ENCODE data around the gene GPR156.

Gene GPR156

GRCh38 chr3:120245386-120245785, 39.6 kb downstream of the GPR156 start:
- no peak overlapping the region for H3K9ac ChIP-seq (ENCODE audit: low read length)
- H2BK12ac ChIP-seq (ENCODE audit: low read length in 2 of 2), result no peak overlapping the region
- H2AFZ ChIP-seq (ENCODE audit: low read depth, low read length), result no peak overlapping the region

GRCh38 chr3:120244834-120245225, 40.2 kb downstream of the GPR156 start:
- Histone ChIP-seq H4K8ac (ENCODE audit: low read length) (no peak overlapping the region), H3K4ac (ENCODE audit: low read depth in 1 of 2, low read length in 2 of 2) (no peak overlapping the region), H3K4me3 (ENCODE audit: insufficient read depth in 1 of 2, low read depth in 1 of 2, low read length in 2 of 2) (no peak overlapping the region), H3K18ac (ENCODE audit: low read depth in 1 of 2, low read length in 2 of 2) (peak overlapping the region in 1 of 2 experiments; percentile 43), H3K4me1 (ENCODE audit: control insufficient read depth, insufficient read depth, low read depth, low read length) (no peaks in the 10 kb centered on the region), H3K14ac (ENCODE audit: low read length in 2 of 2) (no peak overlapping the region), H3K4me2 (ENCODE audit: low read length, poor library complexity, severe bottlenecking) (no peak overlapping the region), H2AK5ac (ENCODE audit: low read length, severe bottlenecking) (peak overlapping the region; percentile 67), H3K27ac (ENCODE audit: low read length, poor library complexity, severe bottlenecking) (no peak overlapping the region), H2AFZ (ENCODE audit: low read depth, low read length) (no peak overlapping the region), H3K23ac (ENCODE audit: low read length in 2 of 2) (no peak overlapping the region), H2BK15ac (ENCODE audit: low read depth, poor library complexity, severe bottlenecking) (no peak overlapping the region), H2BK5ac (ENCODE audit: low read depth, low read length, poor library complexity, severe bottlenecking) (no peak overlapping the region), H3K79me1 (replicated peaks; ENCODE audit: low read length, poor library complexity, severe bottlenecking) (no peaks in the 10 kb centered on the region), H3K9ac (ENCODE audit: low read length) (peak overlapping the region; percentile 18), H3K36me3 (ENCODE audit: control insufficient read depth in 1 of 2, insufficient read depth in 2 of 2, low read depth in 1 of 2, low read length in 2 of 2) (no peaks in the 10 kb centered on the region), H3K27me3 (ENCODE audit: control insufficient read depth in 1 of 2, insufficient read depth in 1 of 2, low read length in 2 of 2) (peaks cover 0 to 10% of the 10 kb centered on the region in 2 experiments), H4K91ac (ENCODE audit: low read length) (no peak overlapping the region), H2BK120ac (ENCODE audit: low read depth, low read length) (no peak overlapping the region), H3K9me3 (ENCODE audit: control insufficient read depth, low read length) (no peaks in the 10 kb centered on the region), H2BK12ac (ENCODE audit: low read length in 2 of 2) (peak overlapping the region in 1 of 2 experiments; percentile 23)
- 75% methylated on average over 3 of the region's 3 CpGs for WGBS
- DNase-seq, result peak; percentile 7

More at GRCh38 chr3:120245386-120245785, 39.6 kb downstream of the GPR156 start:
- Histone ChIP-seq H2BK15ac (ENCODE audit: low read depth, poor library complexity, severe bottlenecking) (no peak overlapping the region), H3K18ac (ENCODE audit: low read depth in 1 of 2, low read length in 2 of 2) (no peak overlapping the region), H4K91ac (ENCODE audit: low read length) (no peak overlapping the region), H2BK120ac (ENCODE audit: low read depth, low read length) (no peak overlapping the region), H3K4ac (ENCODE audit: low read depth in 1 of 2, low read length in 2 of 2) (no peak overlapping the region), H4K8ac (ENCODE audit: low read length) (no peak overlapping the region), H3K9me3 (ENCODE audit: control insufficient read depth, low read length) (no peaks in the 10 kb centered on the region), H2AK5ac (ENCODE audit: low read length, severe bottlenecking) (no peak overlapping the region), H3K27me3 (ENCODE audit: control insufficient read depth in 1 of 2, insufficient read depth in 1 of 2, low read length in 2 of 2) (peaks cover 0 to 10% of the 10 kb centered on the region in 2 experiments), H3K23ac (ENCODE audit: low read length in 2 of 2) (no peak overlapping the region), H3K4me1 (ENCODE audit: control insufficient read depth, insufficient read depth, low read depth, low read length) (no peaks in the 10 kb centered on the region), H3K27ac (ENCODE audit: low read length, poor library complexity, severe bottlenecking) (no peak overlapping the region), H3K14ac (ENCODE audit: low read length in 2 of 2) (no peak overlapping the region), H3K79me1 (replicated peaks; ENCODE audit: low read length, poor library complexity, severe bottlenecking) (no peaks in the 10 kb centered on the region), H2BK5ac (ENCODE audit: low read depth, low read length, poor library complexity, severe bottlenecking) (no peak overlapping the region), H3K4me2 (ENCODE audit: low read length, poor library complexity, severe bottlenecking) (no peak overlapping the region), H3K4me3 (ENCODE audit: insufficient read depth in 1 of 2, low read depth in 1 of 2, low read length in 2 of 2) (no peak overlapping the region), H3K36me3 (ENCODE audit: control insufficient read depth in 1 of 2, insufficient read depth in 2 of 2, low read depth in 1 of 2, low read length in 2 of 2) (no peaks in the 10 kb centered on the region)
- no peak for DNase-seq

GRCh38 chr3:120239644-120240043, 45.4 kb downstream of the GPR156 start:
- Histone ChIP-seq H3K27me3 (ENCODE audit: control insufficient read depth in 1 of 2, insufficient read depth in 1 of 2, low read length in 2 of 2) (peaks cover 0 to 13% of the 10 kb centered on the region in 2 experiments), H3K14ac (ENCODE audit: low read length in 2 of 2) (no peak overlapping the region), H3K4me1 (ENCODE audit: control insufficient read depth, insufficient read depth, low read depth, low read length) (no peaks in the 10 kb centered on the region), H3K4ac (ENCODE audit: low read depth in 1 of 2, low read length in 2 of 2) (no peak overlapping the region), H3K27ac (ENCODE audit: low read length, poor library complexity, severe bottlenecking) (no peak overlapping the region), H2BK15ac (ENCODE audit: low read depth, poor library complexity, severe bottlenecking) (no peak overlapping the region), H3K36me3 (ENCODE audit: control insufficient read depth in 1 of 2, insufficient read depth in 2 of 2, low read depth in 1 of 2, low read length in 2 of 2) (no peaks in the 10 kb centered on the region), H3K4me3 (ENCODE audit: insufficient read depth in 1 of 2, low read depth in 1 of 2, low read length in 2 of 2) (no peak overlapping the region), H2BK12ac (ENCODE audit: low read length in 2 of 2) (no peak overlapping the region), H3K79me1 (replicated peaks; ENCODE audit: low read length, poor library complexity, severe bottlenecking) (no peaks in the 10 kb centered on the region), H2AFZ (ENCODE audit: low read depth, low read length) (no peak overlapping the region), H4K8ac (ENCODE audit: low read length) (no peak overlapping the region), H2BK120ac (ENCODE audit: low read depth, low read length) (no peak overlapping the region), H2AK5ac (ENCODE audit: low read length, severe bottlenecking) (no peak overlapping the region), H3K18ac (ENCODE audit: low read depth in 1 of 2, low read length in 2 of 2) (no peak overlapping the region), H3K9ac (ENCODE audit: low read length) (no peak overlapping the region), H3K4me2 (ENCODE audit: low read length, poor library complexity, severe bottlenecking) (no peak overlapping the region), H3K23ac (ENCODE audit: low read length in 2 of 2) (no peak overlapping the region), H3K9me3 (ENCODE audit: control insufficient read depth, low read length) (no peaks in the 10 kb centered on the region), H4K91ac (ENCODE audit: low read length) (no peak overlapping the region), H2BK5ac (ENCODE audit: low read depth, low read length, poor library complexity, severe bottlenecking) (no peak overlapping the region)
- no CpG with 5 or more reads among the region's 2 CpGs for WGBS
- no peak for DNase-seq

GRCh38 chr3:120227710-120228347, 57.2 kb downstream of the GPR156 start:
- Histone ChIP-seq H2BK5ac (ENCODE audit: low read depth, low read length, poor library complexity, severe bottlenecking) (no peak overlapping the region), H3K18ac (ENCODE audit: low read depth in 1 of 2, low read length in 2 of 2) (no peak overlapping the region), H3K4me2 (ENCODE audit: low read length, poor library complexity, severe bottlenecking) (no peak overlapping the region), H2AFZ (ENCODE audit: low read depth, low read length) (no peak overlapping the region), H3K27ac (ENCODE audit: low read length, poor library complexity, severe bottlenecking) (peak overlapping the region; percentile 6), H3K9me3 (ENCODE audit: control insufficient read depth, low read length) (peaks cover under 1% of the 10 kb centered on the region), H3K4me1 (ENCODE audit: control insufficient read depth, insufficient read depth, low read depth, low read length) (peaks cover 3% of the 10 kb centered on the region), H3K4ac (ENCODE audit: low read depth in 1 of 2, low read length in 2 of 2) (no peak overlapping the region), H3K14ac (ENCODE audit: low read length in 2 of 2) (no peak overlapping the region), H2BK120ac (ENCODE audit: low read depth, low read length) (no peak overlapping the region), H2AK5ac (ENCODE audit: low read length, severe bottlenecking) (no peak overlapping the region), H2BK12ac (ENCODE audit: low read length in 2 of 2) (no peak overlapping the region), H4K8ac (ENCODE audit: low read length) (no peak overlapping the region), H3K36me3 (ENCODE audit: control insufficient read depth in 1 of 2, insufficient read depth in 2 of 2, low read depth in 1 of 2, low read length in 2 of 2) (no peaks in the 10 kb centered on the region), H3K79me1 (replicated peaks; ENCODE audit: low read length, poor library complexity, severe bottlenecking) (no peaks in the 10 kb centered on the region), H3K23ac (ENCODE audit: low read length in 2 of 2) (no peak overlapping the region), H3K9ac (ENCODE audit: low read length) (no peak overlapping the region), H3K27me3 (ENCODE audit: control insufficient read depth in 1 of 2, insufficient read depth in 1 of 2, low read length in 2 of 2) (no peaks in the 10 kb centered on the region), H4K91ac (ENCODE audit: low read length) (no peak overlapping the region), H2BK15ac (ENCODE audit: low read depth, poor library complexity, severe bottlenecking) (no peak overlapping the region), H3K4me3 (ENCODE audit: insufficient read depth in 1 of 2, low read depth in 1 of 2, low read length in 2 of 2) (no peak overlapping the region)
- 94% methylated on average over 2 of the region's 2 CpGs for WGBS
- DNase-seq, result no peak

Measured in mesenchymal stem cell (in vitro differentiated cells and primary cell).